Natural killer cell (primary cell): ENCODE data around the gene HOXD9. TPM values are rescaled to one million over a fixed set of nuclear protein-coding genes. Genes with fewer than 3 reads are reported as not detected.

ENCODE experiments used
- ATAC-seq, 3 donors: fragments of 150-1000 bp in 2 of 3; fragments of 200-7000 bp in 1 of 3; cut with Tn5 transposase; 1 replicate in 1 of 3; 2 replicates in 2 of 3; pipeline ENCODE4 v1.10.0; 2021; ENCODE audit warnings: mild to moderate bottlenecking in 2 of 3, moderate library complexity in 2 of 3
- DNase-seq, 2 donors: peaks; one replicate each; pipeline versions ENCODE4 v3.0.0 to v3.0.0-alpha.2; 2013 to 2021; ENCODE audit warnings: mixed read lengths in 1 of 2
- H3K27ac ChIP-seq: one replicate; pipeline ENCODE4 v1.5.1; 2013; ENCODE audit warnings: mild to moderate bottlenecking, low read length
- H3K27me3 ChIP-seq: one replicate; pipeline ENCODE4 v1.6.1; 2013; ENCODE audit warnings: low read length; ENCODE audit not compliant: control insufficient read depth, insufficient read depth
- H3K36me3 ChIP-seq: one replicate; pipeline ENCODE4 v1.6.1; 2013; ENCODE audit warnings: low read length; ENCODE audit not compliant: control insufficient read depth, insufficient read depth
- H3K4me1 ChIP-seq: one replicate; pipeline ENCODE4 v1.6.1; 2013; ENCODE audit warnings: low read length; ENCODE audit not compliant: control insufficient read depth, insufficient read depth
- H3K4me3 ChIP-seq: one replicate; pipeline ENCODE4 v1.5.1; 2013; ENCODE audit warnings: low read length
- H3K9me3 ChIP-seq: one replicate; pipeline ENCODE4 v1.6.1; 2013; ENCODE audit warnings: low read length; ENCODE audit not compliant: control insufficient read depth, insufficient read depth
- H3K27ac Mint-ChIP-seq, 2 donors: one replicate each; pipeline ENCODE4 v1.8.0; 2022; ENCODE audit warnings: mild to moderate bottlenecking in 2 of 2, mixed read lengths in 2 of 2, moderate library complexity in 1 of 2
- H3K27me3 Mint-ChIP-seq, 2 donors: one replicate each; pipeline ENCODE4 v1.8.0; 2022; ENCODE audit warnings: low read depth in 2 of 2, mixed read lengths in 2 of 2
- H3K36me3 Mint-ChIP-seq: one replicate; pipeline ENCODE4 v1.8.0; 2022; ENCODE audit warnings: mixed read lengths
- H3K4me1 Mint-ChIP-seq, 2 donors: one replicate each; pipeline ENCODE4 v1.8.0; 2022; ENCODE audit warnings: mixed read lengths in 2 of 2
- H3K4me3 Mint-ChIP-seq: one replicate; pipeline ENCODE4 v1.8.0; 2022; ENCODE audit warnings: mild to moderate bottlenecking, moderate library complexity, mixed read lengths
- H3K9me3 Mint-ChIP-seq, 2 donors: one replicate each; pipeline ENCODE4 v1.8.0; 2022; ENCODE audit warnings: mixed read lengths in 2 of 2
- WGBS: methylation state at CpG from one replicate; pipeline ENCODE4 v1.1.7; 2013; ENCODE audit warnings: missing lambda C conversion rate; ENCODE audit not compliant: insufficient coverage; 5-methylcytosine and 5-hydroxymethylcytosine counted together
- intact Hi-C: fragments of 100-400 bp; cut with micrococcal nuclease; formaldehyde crosslinking; loops from one replicate; pipeline ENCODE4 v1.14.2; 2022
- total RNA-seq, 4 donors: library from RNA; stranded (reverse); fragments of 120-200 nt in 1 of 4; gene quantifications; one replicate each; pipeline versions ENCODE4 v1.2.3 to v1.2.4, GENCODE V29; 2013 to 2022
- TF ChIP-seq, protein P1 (sequence below): fragments of 200-600 bp; IDR thresholded peaks from one replicate; pipeline ENCODE4 v1.8.0; 2022; ENCODE audit warnings: antibody characterized with exemption

The HOXD9 gene
- total RNA-seq, 3 donors from 2014 or later (not counting 1 experiment from before 2014, with no cell fraction given), result not detected

DNA sequence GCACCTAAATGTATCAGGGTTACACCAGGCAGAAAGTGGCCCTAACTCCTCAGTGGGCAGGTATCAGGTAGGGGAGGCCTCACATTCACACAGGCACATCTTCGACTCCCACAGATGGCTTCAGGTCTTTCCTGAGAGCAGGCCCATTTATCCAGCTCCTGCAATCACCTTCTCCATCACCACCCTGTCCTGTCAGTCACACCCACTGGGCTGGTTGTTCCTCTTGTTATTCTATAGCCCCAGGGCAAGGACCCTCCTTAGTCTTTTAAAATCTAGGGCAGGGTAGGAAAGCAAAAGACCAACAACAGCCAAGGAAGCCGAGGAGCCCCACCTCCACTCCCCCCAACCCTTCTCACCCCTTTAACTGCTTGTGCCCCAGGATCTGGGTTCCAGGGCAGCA lies 19.8 kb downstream of the HOXD9 start:
- Histone ChIP-seq H3K9me3 (peaks cover 20% of the 10 kb centered on the region), H3K27me3 (peaks cover 66% of the 10 kb centered on the region), H3K36me3 (no peaks in the 10 kb centered on the region), H3K4me1 (peaks cover 17% of the 10 kb centered on the region), H3K27ac (no peak overlapping the region), H3K4me3 (no peak overlapping the region)
- TF ChIP-seq, protein P1, sequence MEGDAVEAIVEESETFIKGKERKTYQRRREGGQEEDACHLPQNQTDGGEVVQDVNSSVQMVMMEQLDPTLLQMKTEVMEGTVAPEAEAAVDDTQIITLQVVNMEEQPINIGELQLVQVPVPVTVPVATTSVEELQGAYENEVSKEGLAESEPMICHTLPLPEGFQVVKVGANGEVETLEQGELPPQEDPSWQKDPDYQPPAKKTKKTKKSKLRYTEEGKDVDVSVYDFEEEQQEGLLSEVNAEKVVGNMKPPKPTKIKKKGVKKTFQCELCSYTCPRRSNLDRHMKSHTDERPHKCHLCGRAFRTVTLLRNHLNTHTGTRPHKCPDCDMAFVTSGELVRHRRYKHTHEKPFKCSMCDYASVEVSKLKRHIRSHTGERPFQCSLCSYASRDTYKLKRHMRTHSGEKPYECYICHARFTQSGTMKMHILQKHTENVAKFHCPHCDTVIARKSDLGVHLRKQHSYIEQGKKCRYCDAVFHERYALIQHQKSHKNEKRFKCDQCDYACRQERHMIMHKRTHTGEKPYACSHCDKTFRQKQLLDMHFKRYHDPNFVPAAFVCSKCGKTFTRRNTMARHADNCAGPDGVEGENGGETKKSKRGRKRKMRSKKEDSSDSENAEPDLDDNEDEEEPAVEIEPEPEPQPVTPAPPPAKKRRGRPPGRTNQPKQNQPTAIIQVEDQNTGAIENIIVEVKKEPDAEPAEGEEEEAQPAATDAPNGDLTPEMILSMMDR, result no peak
- intact Hi-C loops, result no loop called here
- Mint-ChIP-seq H3K4me1 (peaks cover 14 to 20% of the 10 kb centered on the region in 2 donors), H3K27me3 (peaks cover 73 to 84% of the 10 kb centered on the region in 2 donors), H3K27ac (no peak overlapping the region), H3K36me3 (peaks cover 29% of the 10 kb centered on the region), H3K4me3 (no peak overlapping the region), H3K9me3 (peaks cover 2 to 8% of the 10 kb centered on the region in 2 donors)
- 89% methylated on average over 2 of the region's 2 CpGs for WGBS
- ATAC-seq, result no peak
- no peak for DNase-seq

DNA sequence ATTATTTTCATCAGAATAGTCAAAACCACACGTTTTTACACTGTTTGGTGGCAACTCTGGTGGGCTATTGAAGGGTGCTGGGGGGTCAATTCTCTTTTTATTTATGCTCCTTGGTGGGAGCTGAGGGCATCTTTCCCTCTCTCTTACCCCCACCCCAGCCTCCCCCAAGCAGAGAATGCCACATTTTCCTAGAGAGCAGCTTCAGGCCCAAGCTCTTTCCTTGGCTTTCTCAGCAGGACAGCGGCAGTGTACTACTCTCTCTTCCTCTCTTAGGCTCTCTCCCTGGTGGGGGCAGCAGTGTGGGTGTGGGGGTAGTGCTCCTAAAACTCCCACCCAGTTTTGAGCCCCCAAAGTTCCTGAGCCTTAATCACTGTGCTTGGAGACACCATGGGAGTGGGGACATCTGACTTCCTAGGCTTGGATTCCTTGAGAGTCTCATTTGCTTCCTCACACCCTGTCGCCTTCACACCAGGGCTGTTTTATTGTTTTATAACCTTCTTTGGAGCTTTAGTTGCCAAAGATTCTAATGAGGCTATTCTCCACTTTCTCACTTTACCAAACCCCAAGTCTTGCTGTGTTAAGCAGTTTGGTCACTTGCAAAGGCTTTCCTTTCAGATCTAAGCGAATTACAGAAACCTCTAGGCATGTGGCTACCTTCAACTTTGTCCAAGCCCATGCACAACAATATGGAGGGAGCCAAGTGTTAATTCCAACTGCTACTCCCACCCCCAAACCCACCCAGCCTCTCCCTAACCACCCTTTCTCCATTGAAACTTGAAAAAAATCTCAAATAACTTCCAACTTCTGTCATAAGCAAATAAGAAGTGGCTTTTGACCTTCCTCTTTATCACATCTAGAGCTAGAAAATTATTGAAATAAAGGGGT lies 22.8 kb downstream of the HOXD9 start:
- H3K27ac Mint-ChIP-seq, result no peak overlapping the region
- intact Hi-C loops, result no loop called here
- peaks cover 67 to 85% of the 10 kb centered on the region in 2 donors for H3K27me3 Mint-ChIP-seq
- no peak overlapping the region for H3K27ac ChIP-seq
- peaks cover 7% of the 10 kb centered on the region for H3K4me1 ChIP-seq
- H3K27me3 ChIP-seq, result peaks cover 61% of the 10 kb centered on the region
- no peak overlapping the region for H3K4me3 Mint-ChIP-seq
- peaks cover 5% of the 10 kb centered on the region for H3K9me3 ChIP-seq
- H3K9me3 Mint-ChIP-seq, result peaks cover 0 to 2% of the 10 kb centered on the region in 2 donors
- peaks cover 8% of the 10 kb centered on the region for H3K36me3 Mint-ChIP-seq
- TF ChIP-seq, protein P1, result no peak
- no peak for ATAC-seq
- peaks cover 0 to 10% of the 10 kb centered on the region in 2 donors for H3K4me1 Mint-ChIP-seq
- H3K4me3 ChIP-seq, result no peak overlapping the region
- H3K36me3 ChIP-seq, result no peaks in the 10 kb centered on the region
- DNase-seq, result no peak
- 34% methylated on average over 2 of the region's 4 CpGs for WGBS

DNA sequence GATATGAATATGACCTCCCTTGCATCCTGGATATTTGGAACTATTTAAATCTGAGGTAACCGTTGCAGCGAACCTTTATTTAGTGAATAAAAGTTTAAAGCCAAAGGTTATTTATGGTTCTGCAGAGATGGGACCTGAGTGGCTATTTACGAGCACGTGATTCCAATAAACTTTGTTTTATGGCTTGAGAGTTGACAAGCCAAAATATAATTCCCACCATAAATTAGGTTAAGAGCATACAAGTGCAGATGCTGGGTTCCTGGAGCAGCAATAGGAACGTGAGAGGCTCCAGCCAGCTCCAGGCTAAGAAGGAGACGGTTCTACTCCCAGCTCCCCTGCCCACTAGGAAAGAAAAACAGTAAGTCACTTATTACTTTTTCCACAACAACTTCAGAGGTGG lies 23.6 kb downstream of the HOXD9 start:
- Histone ChIP-seq H3K4me3 (no peak overlapping the region), H3K27ac (no peak overlapping the region), H3K9me3 (no peaks in the 10 kb centered on the region), H3K27me3 (peaks cover 61% of the 10 kb centered on the region), H3K36me3 (no peaks in the 10 kb centered on the region), H3K4me1 (no peaks in the 10 kb centered on the region)
- TF ChIP-seq, protein P1, result no peak
- peaks cover 70 to 87% of the 10 kb centered on the region in 2 donors for H3K27me3 Mint-ChIP-seq
- no peak overlapping the region for H3K4me3 Mint-ChIP-seq
- intact Hi-C loops, result no loop called here
- H3K36me3 Mint-ChIP-seq, result peaks cover 7% of the 10 kb centered on the region
- no peak for ATAC-seq
- H3K9me3 Mint-ChIP-seq, result peaks cover 0 to 2% of the 10 kb centered on the region in 2 donors
- peaks cover 0 to 10% of the 10 kb centered on the region in 2 donors for H3K4me1 Mint-ChIP-seq
- 22% methylated on average over 5 of the region's 6 CpGs for WGBS
- no peak overlapping the region for H3K27ac Mint-ChIP-seq
- no peak for DNase-seq
